ENCODE results near the gene BPHL.
"Not testable (repeated sequence)": the region's sequence is repeated elsewhere in the genome, so short reads cannot be mapped to it uniquely, and the experiment has no call there.

BPHL gene

GRCh38 chr6:3124667-3125066 lies 6.2 kb downstream of the BPHL start:
- no peak for DNase-seq

DNA sequence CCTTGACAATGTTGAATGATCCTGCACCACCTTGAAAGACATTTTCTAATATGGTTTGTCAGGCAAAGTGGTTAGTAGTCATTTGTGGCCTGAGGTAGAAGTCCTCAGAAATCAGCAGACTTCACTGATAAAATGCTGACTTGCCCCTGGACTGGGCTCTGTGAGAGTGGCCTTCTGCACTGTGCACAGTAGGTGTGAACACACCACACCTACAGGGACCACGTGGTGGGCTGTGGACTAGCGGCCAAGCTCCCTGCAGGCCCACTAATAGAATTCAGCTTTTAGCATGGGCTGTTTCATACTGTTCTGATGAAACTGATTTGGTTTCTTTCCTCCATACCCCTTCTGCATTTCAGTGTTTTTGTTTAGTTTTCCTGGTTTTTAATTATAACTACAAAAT lies 7.3 kb downstream of the BPHL start:
- DNase-seq, result no peak

DNA sequence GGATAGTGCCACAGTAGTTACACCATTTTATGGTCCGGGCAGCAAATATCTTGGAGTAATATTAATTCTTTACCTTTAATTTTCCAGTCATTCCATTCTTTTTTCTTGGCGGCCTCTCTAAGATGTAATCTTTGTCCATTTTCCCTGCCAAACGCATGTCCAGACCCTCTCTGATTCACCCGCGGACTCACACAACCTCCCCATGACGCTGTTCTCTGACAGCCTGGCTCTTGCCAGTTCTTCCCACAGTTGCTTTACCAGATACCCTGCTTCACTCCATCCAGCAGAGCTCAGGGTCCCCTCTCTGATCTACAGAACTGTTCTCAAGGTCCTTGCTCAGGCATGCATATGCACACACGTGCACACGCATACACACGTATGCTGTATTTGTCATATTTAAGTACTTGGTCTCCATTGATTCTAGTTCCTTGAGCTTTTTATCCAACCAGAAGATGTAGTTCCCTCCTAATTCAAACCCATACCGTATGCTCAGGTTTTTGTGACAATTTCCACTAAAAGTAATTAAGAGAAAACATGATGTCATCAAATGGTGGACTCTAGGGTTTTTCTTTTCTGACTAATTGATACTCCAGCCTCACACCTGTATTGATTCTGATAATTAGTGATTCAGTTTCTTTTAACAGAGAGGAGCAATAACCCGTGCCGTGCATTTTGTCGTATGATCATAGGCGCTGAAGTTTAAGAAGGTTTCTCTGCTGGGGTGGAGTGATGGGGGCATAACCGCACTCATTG lies 10.0 kb downstream of the BPHL start:
- DNase-seq, result no peak

GRCh38 chr6:3131695-3132094 lies 13.2 kb downstream of the BPHL start:
- DNase-seq, result no peak

- no peak for DNase-seq
Observed at GRCh38 chr6:3133515-3133914, 15.0 kb downstream of the BPHL start.

GRCh38 chr6:3135668-3136291 lies 17.3 kb downstream of the BPHL start:
- DNase-seq, result no peak

DNA sequence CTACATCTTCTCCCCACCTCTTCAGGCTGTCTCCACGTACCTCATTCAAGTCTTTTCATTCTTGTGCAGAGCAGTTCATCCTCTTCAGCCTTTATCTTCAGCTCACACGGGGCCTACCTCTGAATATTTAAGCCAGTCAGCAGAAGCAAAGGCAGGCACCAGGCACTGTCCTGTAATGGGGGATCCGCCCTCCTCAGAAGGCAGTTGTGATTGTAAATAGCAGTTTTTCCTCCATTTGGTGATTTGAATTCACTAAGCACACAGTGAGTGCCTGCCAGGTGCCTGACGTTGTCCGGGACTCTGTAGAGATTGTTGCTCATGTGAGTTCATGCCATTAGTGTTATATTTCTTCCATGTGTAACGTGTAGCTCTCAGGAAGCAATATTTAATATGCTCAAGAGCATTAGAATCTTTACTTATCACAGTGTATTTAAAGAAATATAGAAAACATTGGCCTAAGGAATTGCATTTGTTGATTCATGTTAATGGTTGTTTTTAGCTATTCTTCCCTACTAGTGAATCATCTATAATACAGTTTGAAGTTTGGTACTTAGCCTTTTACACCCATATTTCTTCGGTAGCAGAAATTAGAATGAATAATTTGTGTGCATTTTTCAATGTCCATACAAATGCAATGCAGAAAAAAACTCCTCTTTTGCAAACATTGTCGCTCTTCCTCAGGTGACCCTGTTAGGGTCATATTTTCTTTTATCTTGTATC lies 17.9 kb downstream of the BPHL start:
- no peak for DNase-seq

GRCh38 chr6:3137057-3137777 lies 18.7 kb downstream of the BPHL start:
- DNase-seq, result no peak

DNA sequence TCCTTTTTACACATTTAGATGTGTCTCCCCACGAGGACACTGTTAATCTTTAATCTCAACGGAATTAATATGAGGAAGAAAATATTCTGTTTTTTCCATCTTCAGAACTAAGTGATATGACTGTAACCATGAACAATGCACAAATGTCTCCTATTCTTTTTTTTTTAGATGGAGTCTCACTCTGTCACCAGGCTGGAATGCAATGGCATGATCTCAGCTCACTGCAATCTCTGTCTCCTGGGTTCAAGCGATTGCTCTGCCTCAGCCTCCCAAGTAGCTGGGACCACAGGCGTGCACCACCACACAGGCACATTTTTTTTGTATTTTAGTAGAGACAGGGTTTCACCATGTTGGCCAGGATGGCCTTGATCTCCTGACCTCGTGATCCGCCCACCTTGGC lies 19.4 kb downstream of the BPHL start:
- DNase-seq, result not testable (repeated sequence)

- DNase-seq, result peak; percentile 63
Observed at GRCh38 chr6:3138341-3138740, 19.8 kb downstream of the BPHL start.

GRCh38 chr6:3139090-3139903 lies 20.8 kb downstream of the BPHL start:
- peak; percentile 82 for DNase-seq

GRCh38 chr6:3140201-3140600 lies 21.7 kb downstream of the BPHL start:
- no peak for DNase-seq

- no peak for DNase-seq
Observed at GRCh38 chr6:3142536-3142935, 24.0 kb downstream of the BPHL start.

- no peak for DNase-seq
Observed at GRCh38 chr6:3143158-3143557, 24.6 kb downstream of the BPHL start.

- DNase-seq, result no peak
Observed at GRCh38 chr6:3144571-3144970, 26.1 kb downstream of the BPHL start.

GRCh38 chr6:3147914-3148757 lies 29.6 kb downstream of the BPHL start:
- DNase-seq, result no peak

GRCh38 chr6:3151691-3152090 lies 33.2 kb downstream of the BPHL start:
- DNase-seq, result no peak

GRCh38 chr6:3152689-3153088 lies 34.2 kb downstream of the BPHL start:
- DNase-seq, result no peak

DNA sequence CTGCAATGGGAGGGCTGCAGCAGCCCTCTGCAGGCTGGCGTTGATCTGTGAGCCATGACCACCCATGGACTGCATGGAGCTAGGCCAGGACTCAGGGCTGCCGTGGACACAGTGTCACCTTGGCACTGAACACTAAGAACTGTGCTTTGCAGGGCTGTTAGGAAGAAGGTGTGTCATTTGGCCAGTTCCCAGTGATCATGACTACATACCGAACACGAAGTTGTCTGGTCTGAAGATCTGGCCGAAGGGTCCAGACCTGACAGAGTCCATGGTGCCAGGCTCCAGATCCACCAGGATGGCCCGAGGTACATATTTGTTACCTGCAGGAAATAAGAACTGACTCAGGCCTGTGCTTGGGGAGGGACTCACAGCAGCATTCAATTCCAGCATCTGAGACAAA lies 36.9 kb downstream of the BPHL start:
- DNase-seq, result not testable (repeated sequence)

DNA sequence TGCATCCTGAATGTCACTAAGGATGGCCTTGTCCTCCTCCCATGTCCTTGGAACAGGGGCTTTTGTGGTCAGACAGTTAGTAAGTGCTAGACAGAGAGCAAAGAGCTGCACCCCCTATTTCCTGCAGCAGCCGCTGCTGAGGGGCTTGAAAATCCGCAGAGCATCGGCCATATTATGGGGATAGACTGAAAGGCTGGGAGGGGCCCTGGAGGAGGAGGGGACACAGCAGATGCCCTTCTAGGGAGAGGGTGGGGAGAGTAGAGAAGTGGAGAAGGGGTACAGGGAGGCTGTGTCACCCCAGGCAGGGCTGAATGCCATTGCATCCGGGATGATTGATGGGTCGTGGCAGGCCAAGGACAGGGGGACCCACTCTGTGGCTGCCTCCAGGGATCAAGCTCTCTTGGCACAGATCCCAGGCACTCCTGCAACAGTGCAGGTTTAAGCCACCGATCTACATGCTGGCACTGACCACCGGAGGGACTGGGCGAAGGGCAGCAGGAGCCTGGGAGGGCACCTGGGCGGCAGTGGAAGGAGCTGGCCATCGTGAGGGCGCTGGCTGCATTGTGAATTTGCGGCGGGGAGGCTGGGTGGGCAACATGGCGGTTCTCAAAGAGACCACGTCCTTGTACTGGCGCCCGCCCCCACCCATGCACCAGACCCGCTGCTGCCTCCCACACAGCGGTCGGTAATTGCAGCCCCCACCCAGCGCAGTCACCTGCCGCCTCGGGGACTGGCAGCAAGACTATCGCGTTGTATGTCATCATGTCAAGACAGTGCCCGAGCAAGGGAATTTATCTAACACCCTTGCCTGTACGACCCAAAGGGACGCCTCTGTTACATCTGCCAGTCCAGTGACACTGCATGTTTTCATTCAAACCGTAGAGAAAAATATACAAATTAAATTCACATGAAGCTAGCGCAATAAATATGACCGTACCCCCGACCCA lies 37.9 kb downstream of the BPHL start:
- not testable (repeated sequence) for DNase-seq

Measured in HCEC 1CT (cell line).